ENCODE results near the gene CRTC1.
"Not testable (repeated sequence)": the region's sequence is repeated elsewhere in the genome, so short reads cannot be mapped to it uniquely, and the experiment has no call there.

Gene CRTC1

GRCh38 chr19:18704054-18704453 is 20.6 kb downstream of the CRTC1 start:
- DNase-seq, result no peak

GRCh38 chr19:18704971-18705370 is 21.5 kb downstream of the CRTC1 start:
- DNase-seq, result no peak

- no peak for DNase-seq
Observed at GRCh38 chr19:18708452-18709231, 25.2 kb downstream of the CRTC1 start.

GRCh38 chr19:18709546-18709945 is 26.1 kb downstream of the CRTC1 start:
- no peak for DNase-seq

DNA sequence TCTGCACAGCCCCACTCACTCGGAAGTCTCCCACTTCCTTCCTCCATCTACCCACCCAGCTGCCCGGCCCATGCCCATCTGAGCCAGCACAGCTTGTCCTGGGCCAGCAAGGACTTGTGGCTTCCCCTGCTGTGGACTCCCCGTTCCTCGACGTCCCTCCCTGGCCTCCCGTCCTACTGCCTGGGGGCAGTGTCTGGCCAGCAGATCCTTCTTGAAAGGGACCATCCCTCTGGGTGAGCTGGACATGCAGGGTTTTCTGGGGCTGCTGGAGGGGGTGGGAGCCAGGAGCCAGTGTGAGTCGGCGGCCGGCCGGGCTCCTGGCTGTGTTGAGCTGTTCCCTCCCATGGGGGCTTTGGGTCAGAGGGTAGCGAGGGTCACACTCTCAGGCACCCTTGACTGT is 26.7 kb downstream of the CRTC1 start:
- DNase-seq, result no peak

GRCh38 chr19:18710996-18711751 is 27.7 kb downstream of the CRTC1 start:
- peak; percentile 64 for DNase-seq

DNA sequence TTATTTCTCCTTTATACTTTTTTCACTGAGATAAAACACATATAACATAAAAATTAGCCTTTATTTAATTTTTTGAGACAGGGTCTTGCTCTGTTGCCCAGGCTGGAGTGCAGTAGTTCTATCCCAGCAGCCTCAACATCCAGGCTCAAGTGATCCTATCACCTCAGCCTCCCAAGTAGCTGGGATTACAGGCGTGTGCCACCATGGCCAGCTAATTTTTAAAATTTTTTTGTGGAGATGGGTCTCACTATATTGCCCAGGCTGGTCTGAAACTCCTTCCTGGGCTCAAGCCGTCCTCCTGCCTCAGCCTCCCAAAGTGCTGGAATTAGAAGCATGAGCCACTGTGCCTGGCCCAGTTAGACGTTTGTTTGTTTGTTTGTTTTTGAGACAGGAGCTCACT is 28.4 kb downstream of the CRTC1 start:
- no peak for DNase-seq

DNA sequence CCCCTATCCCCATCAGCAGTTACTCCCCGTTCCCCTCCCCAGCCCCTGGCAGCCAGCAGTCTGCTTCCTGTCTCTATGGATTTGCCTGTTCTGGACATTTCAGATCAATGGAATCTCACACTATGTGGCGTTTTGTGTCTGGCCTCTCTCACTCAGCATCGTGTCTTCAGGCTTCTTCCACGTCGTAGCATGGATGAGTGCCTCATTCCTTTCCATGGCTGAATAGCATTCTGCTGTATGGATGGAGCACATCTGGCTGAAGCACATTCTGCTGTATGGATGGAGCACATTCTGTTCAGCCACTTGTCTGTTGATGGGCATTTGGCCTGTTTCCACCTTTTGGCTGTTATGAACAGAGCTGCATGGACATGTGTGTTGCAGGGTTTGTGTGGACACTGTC is 29.5 kb downstream of the CRTC1 start:
- peak; percentile 51 for DNase-seq

- DNase-seq, result no peak
Observed at GRCh38 chr19:18713550-18714117, 30.2 kb downstream of the CRTC1 start.

DNA sequence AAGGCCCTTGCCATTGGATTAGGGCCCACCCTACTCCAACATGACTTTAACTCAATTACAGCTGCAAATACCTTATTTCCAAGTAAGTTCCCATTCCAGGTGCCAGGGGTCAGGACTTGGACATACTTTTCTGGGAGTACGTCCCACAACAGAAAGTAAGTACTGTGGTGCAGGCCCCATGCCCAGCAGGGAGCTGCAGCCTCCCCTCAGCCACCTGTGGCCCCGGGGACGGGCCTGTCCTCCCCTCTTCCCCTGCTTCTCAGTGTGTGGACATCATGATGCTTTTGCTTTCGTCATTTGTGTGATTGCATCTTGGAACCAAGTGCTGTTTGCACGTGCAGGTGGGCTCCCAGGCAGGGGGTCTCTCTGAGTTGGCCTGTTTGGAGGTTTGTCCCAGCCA is 31.9 kb downstream of the CRTC1 start:
- DNase-seq, result no peak

DNA sequence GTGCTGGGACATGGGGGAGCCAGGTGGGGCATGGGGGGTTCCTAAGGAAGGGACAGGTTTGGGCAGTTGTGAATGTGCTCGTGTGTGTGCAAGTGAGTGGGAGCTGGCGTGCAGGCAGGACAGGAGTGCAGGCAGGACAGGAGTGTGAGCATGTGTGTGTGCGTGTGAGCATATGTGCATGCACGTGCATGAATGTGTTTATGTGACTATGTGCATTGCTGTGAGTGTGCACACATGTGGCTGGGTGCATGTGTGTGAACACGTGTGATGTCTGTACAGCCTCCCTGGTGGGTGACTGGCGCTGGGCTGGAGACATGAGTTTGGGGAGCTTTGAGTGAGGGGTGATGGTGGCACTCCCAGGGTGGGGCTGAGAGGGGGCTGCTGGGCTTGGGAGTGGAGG is 33.4 kb downstream of the CRTC1 start:
- no peak for DNase-seq

GRCh38 chr19:18717601-18718000 is 34.1 kb downstream of the CRTC1 start:
- no peak for DNase-seq

DNA sequence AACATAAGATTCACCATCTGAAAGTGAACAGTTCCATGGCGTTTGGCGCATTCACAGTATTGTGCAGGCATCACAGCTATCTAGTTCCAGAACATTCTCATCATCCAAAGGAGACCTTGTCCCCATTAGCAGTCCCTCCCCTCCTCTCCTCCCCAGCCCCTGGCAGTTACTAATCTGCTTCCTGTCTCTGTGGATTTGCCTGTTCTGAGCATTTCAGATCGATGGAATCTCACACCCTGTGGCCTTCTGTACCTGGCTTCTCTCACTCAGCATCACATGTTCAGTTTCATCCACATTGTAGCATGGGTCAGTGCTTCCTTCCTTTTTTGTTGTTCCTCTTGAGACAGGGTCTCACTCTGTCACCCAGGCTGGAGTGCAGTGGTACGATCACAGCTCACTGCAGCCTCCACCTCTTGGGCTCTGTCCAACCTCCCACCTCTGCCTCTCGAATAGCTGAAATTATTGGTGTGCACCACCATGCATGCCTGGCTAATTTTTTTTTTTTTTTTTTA is 34.6 kb downstream of the CRTC1 start:
- DNase-seq, result no peak

DNA sequence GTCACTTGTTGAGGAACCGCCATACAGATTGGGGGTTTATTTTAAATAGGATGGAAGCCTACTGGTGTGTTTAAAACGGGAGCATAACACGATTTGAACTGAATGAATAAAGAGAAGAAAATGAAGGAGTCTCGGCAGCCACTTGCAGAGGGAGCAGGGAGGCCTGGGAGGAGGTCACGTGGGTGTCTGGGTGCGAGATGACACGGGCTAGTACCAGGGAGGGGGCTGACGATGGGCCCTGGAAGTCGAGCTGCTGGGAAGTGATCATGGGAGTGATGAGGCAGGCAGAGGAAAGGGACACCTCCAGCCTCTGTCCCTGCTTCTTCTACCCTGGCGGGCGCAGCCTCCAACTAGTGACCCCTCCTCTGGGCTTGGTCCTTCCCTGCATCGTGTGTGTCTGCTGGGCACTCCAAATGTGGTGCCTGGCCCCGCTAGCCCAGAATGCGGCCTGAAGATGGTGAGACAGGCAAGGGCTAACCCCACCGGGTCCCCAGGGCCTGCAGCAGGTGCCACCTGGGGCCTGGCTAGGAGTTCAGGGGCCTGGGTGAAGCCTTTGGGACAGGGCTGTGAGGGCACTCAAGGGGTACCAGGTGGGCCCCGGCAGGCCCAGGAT is 35.5 kb downstream of the CRTC1 start:
- no peak for DNase-seq

- no peak for DNase-seq
Observed at GRCh38 chr19:18719541-18719940, 36.1 kb downstream of the CRTC1 start.

DNA sequence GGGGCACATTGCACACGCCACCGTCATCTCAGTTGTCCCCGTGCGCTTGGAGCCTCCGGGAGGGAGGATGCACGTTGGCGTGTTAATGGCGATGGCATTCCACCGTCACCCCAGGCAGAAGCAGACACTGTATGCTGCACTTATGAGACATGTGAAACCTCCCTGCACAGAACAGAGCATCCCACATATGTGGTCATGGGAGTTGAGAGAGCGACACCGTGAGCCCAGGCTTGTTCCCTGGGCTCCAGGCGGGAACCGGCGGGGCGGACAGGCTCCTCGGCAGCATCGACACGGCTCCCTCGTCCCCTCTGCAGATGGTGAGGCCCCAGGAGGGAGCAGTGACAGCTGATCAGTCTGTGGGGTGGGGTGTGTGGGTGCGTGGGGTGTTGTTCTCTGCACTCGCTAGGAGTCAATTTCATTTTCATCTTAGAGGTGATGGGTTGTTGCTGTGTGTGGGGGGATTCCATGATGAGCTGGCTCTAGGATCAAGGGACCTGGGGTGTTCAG is 40.4 kb downstream of the CRTC1 start:
- no peak for DNase-seq

GRCh38 chr19:18725841-18726770 is 42.6 kb downstream of the CRTC1 start:
- no peak for DNase-seq

GRCh38 chr19:18726846-18727245 is 43.4 kb downstream of the CRTC1 start:
- no peak for DNase-seq

DNA sequence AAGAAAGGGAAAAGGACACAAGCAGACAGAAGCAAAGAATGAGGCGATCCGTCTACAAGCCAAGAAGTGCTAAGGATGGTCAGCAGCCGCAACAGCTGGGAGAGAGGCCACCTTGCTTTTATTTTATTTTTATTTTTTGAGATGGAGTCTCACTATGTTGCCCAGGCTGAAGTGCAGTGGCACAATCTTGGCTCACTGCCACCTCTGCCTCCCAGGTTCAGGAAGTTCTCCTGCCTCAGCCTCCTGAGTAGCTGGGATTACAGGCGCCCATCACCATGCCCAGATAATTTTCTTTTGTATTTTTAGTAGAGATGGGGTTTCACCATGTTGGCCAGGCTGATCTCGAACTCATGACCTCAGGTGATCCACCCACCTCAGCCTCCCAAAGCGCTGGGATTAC is 44.1 kb downstream of the CRTC1 start:
- DNase-seq, result not testable (repeated sequence)

DNA sequence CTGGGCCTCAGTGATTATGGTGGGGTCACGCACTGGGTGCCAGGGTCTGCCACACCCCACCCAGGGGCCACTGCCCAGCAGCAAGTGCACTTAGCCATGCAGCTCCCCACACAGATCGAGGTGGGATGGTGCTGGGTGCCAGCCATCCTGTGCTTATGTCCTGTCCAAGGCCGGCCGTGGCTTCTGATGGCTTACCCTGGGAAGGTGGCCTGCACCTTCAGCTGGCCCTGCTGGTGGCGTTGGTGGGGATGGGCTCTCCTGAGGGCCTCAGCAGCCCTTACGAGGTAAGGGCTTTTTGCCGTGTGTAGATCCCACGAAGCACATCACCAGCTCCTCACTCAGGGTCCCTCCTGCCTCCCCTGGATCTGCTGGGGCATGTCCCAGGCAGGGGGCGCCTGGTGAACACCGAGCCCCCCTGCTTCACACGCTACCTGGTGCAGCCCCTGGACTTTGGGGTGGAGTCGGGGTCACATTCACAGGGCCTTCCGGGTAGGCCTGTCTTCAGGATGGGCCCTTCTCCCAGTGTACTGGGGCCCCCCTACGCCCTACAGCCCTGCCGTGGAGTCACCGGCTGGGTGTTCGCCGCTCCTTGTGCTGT is 46.6 kb downstream of the CRTC1 start:
- no peak for DNase-seq

DNA sequence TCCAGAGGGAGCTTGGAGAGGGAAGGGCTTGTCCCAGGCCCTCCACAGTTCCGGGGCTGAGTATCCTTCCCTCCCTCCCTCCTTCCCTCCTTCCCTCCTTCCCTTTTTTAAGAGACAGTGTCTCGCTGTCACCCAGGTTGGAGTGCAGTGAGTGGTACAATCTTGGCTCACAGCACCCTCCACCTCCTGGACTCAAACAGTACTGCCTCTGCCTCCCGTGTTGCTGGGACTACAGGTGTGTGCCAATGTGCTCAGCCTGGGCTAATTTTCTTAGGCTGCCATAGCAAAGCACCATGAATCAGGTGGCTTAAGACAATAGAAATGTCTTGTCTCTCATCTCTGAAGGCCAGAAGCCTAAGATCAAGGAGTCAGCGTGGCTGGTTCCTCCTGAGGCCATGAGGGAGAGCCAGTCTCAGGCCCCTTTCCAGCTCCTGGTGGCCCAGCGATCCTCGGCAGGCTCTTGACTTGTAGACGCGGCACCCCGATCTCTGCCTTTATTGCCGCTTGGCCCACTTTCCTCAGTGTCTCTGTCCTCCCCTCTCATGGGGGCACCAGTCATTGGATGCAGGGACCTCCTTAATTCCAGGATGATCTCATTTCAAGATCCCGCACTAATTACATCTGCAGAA is 47.5 kb downstream of the CRTC1 start:
- DNase-seq, result no peak

All from fibroblast of upper back skin (primary cell).